SK-N-SH (cell line): ENCODE data around the gene CORO6.

Source experiments
- FOXM1 ChIP-seq: IDR thresholded peaks from 2 replicates; pipeline ENCODE4 v1.4.0; 2012; ENCODE audit warnings: low read depth, mild to moderate bottlenecking
- PBX3 ChIP-seq: IDR thresholded peaks from 2 replicates; pipeline ENCODE4; 2012
- POLR2AphosphoS5 ChIP-seq: IDR thresholded peaks from 2 replicates; pipeline ENCODE4 v1.6.1; 2012; ENCODE audit warnings: low read depth, low read length
- RCOR1 ChIP-seq: fragments of 150-350 bp; IDR thresholded peaks from 2 replicates; pipeline ENCODE4 v1.6.1; 2017; ENCODE audit warnings: antibody characterized with exemption, low read length
- SIN3A ChIP-seq: IDR thresholded peaks from 2 replicates; pipeline ENCODE4 v1.6.1; 2012; ENCODE audit warnings: low read depth, mild to moderate bottlenecking, low read length, moderate library complexity, borderline replicate concordance
- TF ChIP-seq, protein P1 (sequence below): fragments of 200-600 bp; sonication (generic); IDR thresholded peaks from 2 replicates; pipeline ENCODE4 v1.6.1; 2017; ENCODE audit warnings: antibody characterized with exemption, mild to moderate bottlenecking, moderate library complexity
- TF ChIP-seq, protein P2 (sequence below): fragments of 150-350 bp; IDR thresholded peaks from 2 replicates; pipeline ENCODE4 v1.6.1; 2017; ENCODE audit warnings: antibody characterized with exemption, low read length, low read depth, borderline replicate concordance
- TF ChIP-seq, protein P3 (sequence below): IDR thresholded peaks from 2 replicates; pipeline ENCODE4 v1.4.0; 2012; ENCODE audit warnings: low read depth
- TF ChIP-seq, protein P4 (sequence below): fragments of 150-350 bp; IDR thresholded peaks from 2 replicates; pipeline ENCODE4 v1.6.1; 2016; ENCODE audit warnings: mild to moderate bottlenecking, low read depth, low read length

DNA sequence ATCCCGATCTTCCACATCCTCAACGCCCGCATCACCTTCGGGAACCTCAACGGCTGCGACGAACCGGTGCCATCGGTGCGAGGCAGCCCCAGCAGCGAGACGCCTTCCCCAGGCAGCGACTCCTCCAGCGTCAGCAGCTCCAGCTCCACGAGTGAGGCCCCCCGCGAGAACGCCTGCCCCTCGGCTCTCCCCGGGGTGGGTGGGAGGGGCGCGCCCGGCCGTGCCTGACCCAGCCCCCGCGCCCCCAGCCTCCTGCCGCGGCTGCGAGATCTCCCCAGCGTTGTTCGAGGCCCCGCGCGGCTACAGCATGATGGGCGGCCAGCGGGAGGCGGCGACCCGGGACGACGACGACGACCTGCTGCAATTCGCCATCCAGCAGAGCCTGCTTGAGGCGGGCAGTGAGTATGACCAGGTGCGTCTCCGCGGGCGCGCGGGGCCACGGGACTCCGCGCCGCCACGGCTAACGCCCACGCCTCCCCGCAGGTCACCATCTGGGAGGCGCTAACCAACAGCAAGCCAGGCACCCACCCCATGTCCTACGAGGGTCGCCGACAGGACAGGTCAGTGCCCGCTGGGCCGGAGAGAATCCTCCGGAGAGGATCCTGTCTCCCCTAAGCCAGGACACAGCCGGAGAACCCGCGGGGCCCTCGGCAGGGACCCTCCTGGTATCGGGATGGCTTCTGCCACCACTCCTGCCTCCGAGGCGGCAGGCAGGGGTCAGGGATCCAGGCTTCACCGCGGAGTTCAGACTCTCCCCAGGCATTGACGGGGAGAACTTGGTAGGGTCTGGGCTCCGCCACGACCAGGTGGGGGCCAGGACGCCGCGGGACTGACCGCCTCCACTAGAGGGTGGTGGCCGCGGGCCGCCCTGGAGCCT is 10.1 kb downstream of the CORO6 start:
- TF ChIP-seq, protein P1, sequence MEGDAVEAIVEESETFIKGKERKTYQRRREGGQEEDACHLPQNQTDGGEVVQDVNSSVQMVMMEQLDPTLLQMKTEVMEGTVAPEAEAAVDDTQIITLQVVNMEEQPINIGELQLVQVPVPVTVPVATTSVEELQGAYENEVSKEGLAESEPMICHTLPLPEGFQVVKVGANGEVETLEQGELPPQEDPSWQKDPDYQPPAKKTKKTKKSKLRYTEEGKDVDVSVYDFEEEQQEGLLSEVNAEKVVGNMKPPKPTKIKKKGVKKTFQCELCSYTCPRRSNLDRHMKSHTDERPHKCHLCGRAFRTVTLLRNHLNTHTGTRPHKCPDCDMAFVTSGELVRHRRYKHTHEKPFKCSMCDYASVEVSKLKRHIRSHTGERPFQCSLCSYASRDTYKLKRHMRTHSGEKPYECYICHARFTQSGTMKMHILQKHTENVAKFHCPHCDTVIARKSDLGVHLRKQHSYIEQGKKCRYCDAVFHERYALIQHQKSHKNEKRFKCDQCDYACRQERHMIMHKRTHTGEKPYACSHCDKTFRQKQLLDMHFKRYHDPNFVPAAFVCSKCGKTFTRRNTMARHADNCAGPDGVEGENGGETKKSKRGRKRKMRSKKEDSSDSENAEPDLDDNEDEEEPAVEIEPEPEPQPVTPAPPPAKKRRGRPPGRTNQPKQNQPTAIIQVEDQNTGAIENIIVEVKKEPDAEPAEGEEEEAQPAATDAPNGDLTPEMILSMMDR = no peak
- TF ChIP-seq RCOR1 = no peak
- TF ChIP-seq, protein P2, sequence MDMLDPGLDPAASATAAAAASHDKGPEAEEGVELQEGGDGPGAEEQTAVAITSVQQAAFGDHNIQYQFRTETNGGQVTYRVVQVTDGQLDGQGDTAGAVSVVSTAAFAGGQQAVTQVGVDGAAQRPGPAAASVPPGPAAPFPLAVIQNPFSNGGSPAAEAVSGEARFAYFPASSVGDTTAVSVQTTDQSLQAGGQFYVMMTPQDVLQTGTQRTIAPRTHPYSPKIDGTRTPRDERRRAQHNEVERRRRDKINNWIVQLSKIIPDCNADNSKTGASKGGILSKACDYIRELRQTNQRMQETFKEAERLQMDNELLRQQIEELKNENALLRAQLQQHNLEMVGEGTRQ = no peak
- no peak for TF ChIP-seq SIN3A
- TF ChIP-seq, protein P3, sequence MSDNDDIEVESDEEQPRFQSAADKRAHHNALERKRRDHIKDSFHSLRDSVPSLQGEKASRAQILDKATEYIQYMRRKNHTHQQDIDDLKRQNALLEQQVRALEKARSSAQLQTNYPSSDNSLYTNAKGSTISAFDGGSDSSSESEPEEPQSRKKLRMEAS = no peak
- no peak for TF ChIP-seq POLR2AphosphoS5
- TF ChIP-seq PBX3 = no peak
- TF ChIP-seq, protein P4, sequence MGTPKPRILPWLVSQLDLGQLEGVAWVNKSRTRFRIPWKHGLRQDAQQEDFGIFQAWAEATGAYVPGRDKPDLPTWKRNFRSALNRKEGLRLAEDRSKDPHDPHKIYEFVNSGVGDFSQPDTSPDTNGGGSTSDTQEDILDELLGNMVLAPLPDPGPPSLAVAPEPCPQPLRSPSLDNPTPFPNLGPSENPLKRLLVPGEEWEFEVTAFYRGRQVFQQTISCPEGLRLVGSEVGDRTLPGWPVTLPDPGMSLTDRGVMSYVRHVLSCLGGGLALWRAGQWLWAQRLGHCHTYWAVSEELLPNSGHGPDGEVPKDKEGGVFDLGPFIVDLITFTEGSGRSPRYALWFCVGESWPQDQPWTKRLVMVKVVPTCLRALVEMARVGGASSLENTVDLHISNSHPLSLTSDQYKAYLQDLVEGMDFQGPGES = no peak
- TF ChIP-seq FOXM1 = no peak
